Breast epithelium (tissue), 4 donors: Measurements from ENCODE around the gene AAMP. TPM values are rescaled to one million over a fixed set of nuclear protein-coding genes. Genes with fewer than 3 reads are reported as not detected.

ENCODE experiments used
- DNase-seq, 2 donors: peaks; one replicate each; pipeline ENCODE4 v3.0.0-alpha.2; 2019; ENCODE audit warnings: low spot score in 2 of 2
- H3K27ac ChIP-seq, 2 donors: fragments of 200-600 bp; sonication (generic) in 1 of 2; one replicate each; pipeline ENCODE4 v1.5.1; 2016 to 2019; ENCODE audit warnings: mild to moderate bottlenecking in 1 of 2
- H3K27me3 ChIP-seq, 2 donors: fragments of 200-600 bp; sonication (generic) in 1 of 2; one replicate each; pipeline versions ENCODE4 v1.5.1 to v1.6.0; 2017 to 2019; ENCODE audit warnings: control low read depth in 1 of 2, mild to moderate bottlenecking in 1 of 2
- H3K36me3 ChIP-seq: fragments of 200-600 bp; one replicate; pipeline ENCODE4 v1.5.1; 2019
- H3K4me1 ChIP-seq, 2 donors: fragments of 200-600 bp; sonication (generic); one replicate each; pipeline ENCODE4 v1.5.1; 2016 to 2019; ENCODE audit warnings: control low read depth in 1 of 2
- H3K4me3 ChIP-seq, 3 donors: fragments of 200-600 bp; sonication (generic); 1 replicate in 2 of 3; 2 replicates in 1 of 3; pipeline ENCODE4 v1.5.1; 2016 to 2019; ENCODE audit warnings: mild to moderate bottlenecking in 3 of 3, moderate library complexity in 2 of 3
- H3K9me3 ChIP-seq, 2 donors: fragments of 200-600 bp; sonication (generic) in 1 of 2; one replicate each; pipeline ENCODE4 v1.5.1; 2016 to 2019; ENCODE audit warnings: control low read depth in 1 of 2
- POLR2A ChIP-seq: fragments of 450-650 bp; IDR thresholded peaks from one replicate; pipeline ENCODE4 v1.6.1; 2016; ENCODE audit warnings: antibody characterized with exemption, mild to moderate bottlenecking, moderate library complexity
- POLR2AphosphoS5 ChIP-seq, 3 donors: sonication (generic); formaldehyde crosslinking; IDR thresholded peaks; one replicate each; pipeline ENCODE4 v1.6.1; 2017; ENCODE audit warnings: antibody characterized with exemption in 3 of 3
- intact Hi-C: fragments of 100-400 bp; cut with DNase I; formaldehyde crosslinking; loops from one replicate; pipeline ENCODE4 v1.15.1; 2023; ENCODE audit warnings: low total_unique reads
- total RNA-seq, 3 donors: library from RNA; depleted of rRNA; stranded (reverse); fragments of >200 nt; gene quantifications; one replicate each; pipeline ENCODE4 v1.1.0, GENCODE V29; 2016
- TF ChIP-seq, protein P1 (sequence below), 3 donors: fragments of 450-650 bp; IDR thresholded peaks; one replicate each; pipeline ENCODE4 v1.5.1; 2016 to 2017; ENCODE audit warnings: antibody characterized with exemption in 3 of 3, mild to moderate bottlenecking in 3 of 3, moderate library complexity in 3 of 3

Gene AAMP
- total RNA-seq, 3 donors from 2014 or later: 150 to 164 (median 151) TPM

DNA sequence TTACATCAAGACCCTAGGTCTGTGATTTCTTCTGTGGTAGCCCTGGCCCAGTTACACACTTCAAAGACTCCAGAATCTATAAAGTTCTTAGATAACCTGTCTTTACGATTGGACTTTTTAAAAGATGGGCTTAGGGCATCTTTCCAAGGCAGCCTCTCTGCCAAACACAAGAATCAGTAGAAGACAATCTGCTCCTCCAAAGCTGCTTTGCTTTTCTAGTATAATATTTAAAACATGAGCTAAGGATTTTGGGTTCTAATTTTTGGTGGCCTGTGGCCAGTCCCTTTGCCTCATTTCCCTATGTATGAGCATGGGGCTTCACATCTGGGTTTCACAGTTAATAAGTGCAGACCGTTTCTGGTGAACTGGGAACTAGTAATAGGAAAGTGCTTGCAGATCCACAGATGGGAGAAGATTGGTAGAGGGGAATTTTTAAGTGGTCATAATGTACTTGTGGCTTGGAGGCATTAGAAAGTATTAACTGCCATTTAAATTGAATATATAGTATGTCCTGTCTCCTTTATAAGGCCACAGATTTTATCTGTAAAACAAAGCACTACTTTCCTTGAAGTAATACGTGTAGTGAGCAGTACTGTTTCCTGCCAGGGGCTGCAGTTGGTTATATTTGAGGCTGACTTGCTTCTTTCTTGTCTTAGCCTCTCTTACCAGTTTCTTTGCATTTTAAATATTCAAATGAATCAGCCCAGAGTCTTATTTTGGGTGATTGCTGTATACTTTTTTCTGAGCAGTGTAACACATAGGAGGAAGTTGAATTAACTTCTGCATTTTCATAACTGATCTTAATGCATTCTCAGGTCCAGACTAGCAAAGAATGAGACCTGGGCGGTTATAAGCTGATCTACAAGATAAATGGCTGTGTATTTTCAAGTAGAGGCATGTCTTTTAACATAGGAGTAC lies 51.4 kb downstream of the AAMP start:
- Histone ChIP-seq H3K27ac (peak overlapping the region; percentile 95 to 96), H3K4me3 (peak overlapping the region; percentile 86 to 100 (median 98)), H3K27me3 (no peaks in the 10 kb centered on the region), H3K4me1 (peaks cover 0 to 4% of the 10 kb centered on the region in 2 donors), H3K36me3 (no peaks in the 10 kb centered on the region), H3K9me3 (no peaks in the 10 kb centered on the region)
- TF ChIP-seq, protein P1, sequence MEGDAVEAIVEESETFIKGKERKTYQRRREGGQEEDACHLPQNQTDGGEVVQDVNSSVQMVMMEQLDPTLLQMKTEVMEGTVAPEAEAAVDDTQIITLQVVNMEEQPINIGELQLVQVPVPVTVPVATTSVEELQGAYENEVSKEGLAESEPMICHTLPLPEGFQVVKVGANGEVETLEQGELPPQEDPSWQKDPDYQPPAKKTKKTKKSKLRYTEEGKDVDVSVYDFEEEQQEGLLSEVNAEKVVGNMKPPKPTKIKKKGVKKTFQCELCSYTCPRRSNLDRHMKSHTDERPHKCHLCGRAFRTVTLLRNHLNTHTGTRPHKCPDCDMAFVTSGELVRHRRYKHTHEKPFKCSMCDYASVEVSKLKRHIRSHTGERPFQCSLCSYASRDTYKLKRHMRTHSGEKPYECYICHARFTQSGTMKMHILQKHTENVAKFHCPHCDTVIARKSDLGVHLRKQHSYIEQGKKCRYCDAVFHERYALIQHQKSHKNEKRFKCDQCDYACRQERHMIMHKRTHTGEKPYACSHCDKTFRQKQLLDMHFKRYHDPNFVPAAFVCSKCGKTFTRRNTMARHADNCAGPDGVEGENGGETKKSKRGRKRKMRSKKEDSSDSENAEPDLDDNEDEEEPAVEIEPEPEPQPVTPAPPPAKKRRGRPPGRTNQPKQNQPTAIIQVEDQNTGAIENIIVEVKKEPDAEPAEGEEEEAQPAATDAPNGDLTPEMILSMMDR (IDR thresholded peaks at IDR 0.05): no peak
- TF ChIP-seq POLR2AphosphoS5 (IDR thresholded peaks at IDR 0.05) (no peak), POLR2A (no peak)
- no peak for DNase-seq
- intact Hi-C loops: no loop called here

DNA sequence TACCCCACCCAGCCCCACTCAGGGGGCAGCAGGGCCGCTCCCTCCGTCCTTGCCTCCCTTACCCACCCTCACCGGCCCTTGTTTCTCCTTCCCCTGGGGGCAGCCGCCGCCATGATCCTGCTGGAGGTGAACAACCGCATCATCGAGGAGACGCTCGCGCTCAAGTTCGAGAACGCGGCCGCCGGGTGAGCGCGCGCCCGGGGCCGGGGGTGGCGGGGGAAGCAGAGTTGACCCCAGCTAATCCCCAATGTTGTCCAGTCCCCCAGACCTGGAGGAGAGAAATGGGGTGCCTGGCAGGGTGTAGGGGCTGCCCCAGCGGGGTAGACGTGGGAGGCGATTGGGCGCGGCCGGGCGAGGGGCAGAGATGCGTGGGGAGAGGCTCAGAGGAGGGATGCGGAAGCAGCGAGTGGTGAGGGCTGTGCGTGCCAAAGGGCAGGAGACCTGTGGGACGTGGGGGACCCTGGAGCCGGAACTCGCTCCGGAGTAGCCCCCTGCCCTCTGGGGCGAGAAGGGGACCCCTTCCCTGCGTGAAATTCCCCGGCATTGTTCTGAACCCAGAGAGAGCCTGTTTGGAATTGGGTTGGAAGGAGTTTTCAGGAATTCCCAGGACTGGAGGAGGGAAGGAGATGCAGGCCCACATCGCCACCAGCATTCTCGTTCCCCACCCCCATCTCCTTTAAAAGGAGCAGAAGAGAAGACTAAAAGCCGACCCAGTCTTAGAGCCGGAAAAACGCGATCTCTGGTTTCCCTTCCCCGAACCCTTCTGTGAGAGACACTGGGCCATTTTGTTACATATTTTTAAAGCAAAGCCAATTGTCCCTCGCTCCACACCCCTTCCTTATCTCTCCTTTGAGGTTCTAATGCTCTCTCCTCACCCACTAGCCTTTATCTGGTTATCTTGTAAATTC lies 52.3 kb downstream of the AAMP start:
- no peaks in the 10 kb centered on the region for H3K27me3 ChIP-seq
- no peaks in the 10 kb centered on the region for H3K9me3 ChIP-seq
- H3K27ac ChIP-seq: peak overlapping the region; percentile 95 to 96
- no peaks in the 10 kb centered on the region for H3K36me3 ChIP-seq
- peaks cover 0 to 4% of the 10 kb centered on the region in 2 donors for H3K4me1 ChIP-seq
- peak; percentile 44 to 57 for DNase-seq
- intact Hi-C loops: loop anchor here (1.0 kb wide), 1 partner anchor 20 kb away; no protein-coding TSS in a partner anchor
- TF ChIP-seq POLR2A: no peak
- peak in 1 of 3 donors; percentile 13 for TF ChIP-seq POLR2AphosphoS5 (IDR thresholded peaks at IDR 0.05)
- peak overlapping the region; percentile 86 to 100 (median 98) for H3K4me3 ChIP-seq

DNA sequence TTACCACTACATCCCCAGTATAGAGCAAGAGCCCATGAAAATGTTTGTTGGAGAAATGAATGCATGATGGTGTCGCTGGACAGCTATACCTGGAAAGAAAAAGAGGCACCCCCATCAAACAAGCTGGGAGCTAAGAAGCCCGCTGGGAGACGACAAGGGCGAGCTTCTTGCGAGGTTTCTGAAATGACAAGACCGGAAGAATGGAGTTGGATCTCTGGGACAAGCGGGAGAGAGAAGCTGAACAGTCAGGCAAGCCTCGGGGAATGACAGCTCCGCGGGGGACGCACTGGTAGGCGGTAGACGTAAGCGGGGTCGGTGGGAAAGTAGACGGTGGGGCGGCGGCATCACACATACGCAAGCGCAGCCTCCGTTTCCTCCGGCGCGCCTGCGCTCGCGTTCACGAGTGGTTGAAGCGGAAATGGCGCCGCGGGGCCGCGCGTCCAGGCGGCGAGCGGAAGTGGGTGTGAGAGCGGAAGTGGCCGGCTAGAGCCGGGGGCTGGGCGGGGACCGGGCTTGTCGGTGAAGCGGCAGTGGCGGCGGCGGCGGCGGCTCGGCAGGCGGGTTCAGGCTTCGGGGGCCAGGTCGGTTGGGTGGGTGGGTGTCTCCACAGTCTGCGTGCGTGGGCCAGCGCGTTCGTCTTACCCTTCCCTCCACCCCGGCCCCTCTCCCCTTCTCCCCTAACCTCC lies 53.1 kb downstream of the AAMP start, which contains the start of gene ARPC2:
Gene ARPC2 (plus strand): TSS at position 516 of the 686 bp plus-strand sequence. CDS start 282 bp downstream, outside the sequence.
- Histone ChIP-seq H3K36me3 (no peaks in the 10 kb centered on the region), H3K4me1 (no peaks in the 10 kb centered on the region), H3K27me3 (no peaks in the 10 kb centered on the region), H3K27ac (peak within 1 kb of the TSS; percentile 95 to 96), H3K9me3 (no peaks in the 10 kb centered on the region), H3K4me3 (peak within 1 kb of the TSS; percentile 86 to 100 (median 98))
- intact Hi-C loops: loop anchor here (1.0 kb wide), 1 partner anchor 20 kb away; no protein-coding TSS in a partner anchor
- peak; percentile 91 to 92 for DNase-seq
- TF ChIP-seq POLR2AphosphoS5 (IDR thresholded peaks at IDR 0.05) (peak; percentile 92 to 96 (median 95)), POLR2A (peak; percentile 93)
- TF ChIP-seq, protein P1 (IDR thresholded peaks at IDR 0.05): peak; percentile 24 to 71 (median 46)

DNA sequence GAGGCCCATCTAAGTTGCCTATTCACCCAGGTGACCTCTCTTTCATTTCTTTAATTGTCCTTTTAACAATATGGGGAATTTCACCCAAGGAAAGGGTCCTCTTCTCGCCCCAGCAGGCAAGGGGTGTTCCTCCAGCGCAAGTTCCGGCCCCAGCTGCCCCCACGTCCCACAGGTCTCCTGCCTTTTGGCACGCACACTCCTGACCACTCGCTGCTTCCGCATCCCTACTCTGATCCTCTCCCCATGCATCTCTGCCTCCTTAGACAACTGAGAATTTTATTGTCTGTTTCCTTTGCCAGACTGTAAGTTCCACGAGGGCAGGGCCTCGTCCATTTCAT lies 53.6 kb downstream of the AAMP start:
- H3K4me1 ChIP-seq: no peaks in the 10 kb centered on the region
- TF ChIP-seq, protein P1 (IDR thresholded peaks at IDR 0.05): no peak
- TF ChIP-seq POLR2AphosphoS5 (IDR thresholded peaks at IDR 0.05) (no peak), POLR2A (no peak)
- intact Hi-C loops: no loop called here
- no peak for DNase-seq
- H3K36me3 ChIP-seq: no peaks in the 10 kb centered on the region
- H3K4me3 ChIP-seq: peak overlapping the region; percentile 86 to 100 (median 98)
- no peaks in the 10 kb centered on the region for H3K9me3 ChIP-seq
- no peaks in the 10 kb centered on the region for H3K27me3 ChIP-seq
- H3K27ac ChIP-seq: peak overlapping the region; percentile 95 to 96

Other genes with a start within 250 kb of the AAMP start
- gene RUFY4, start 200.9 kb downstream of the AAMP start, total RNA-seq: 1 to 10 TPM in 1 of 3 donors, not detected in 2; 2.8 TPM
- under 1 TPM in 2 of 3 donors, not detected in 1; 0.16 to 0.33 TPM for gene CXCR2, start 144.1 kb downstream of the AAMP start, total RNA-seq
- gene CXCR1, start 103.2 kb downstream of the AAMP start, total RNA-seq: under 1 TPM in 1 of 3 donors, not detected in 2; 0.16 TPM
- 100 to 1,000 TPM; 212 to 336 (median 248) TPM for gene ARPC2, start 52.9 kb downstream of the AAMP start, total RNA-seq
- 10 to 100 TPM in 1 of 3 donors, 1 to 10 TPM in 2; 5.2 to 22.2 (median 8.5) TPM for gene GPBAR1, start 9.1 kb downstream of the AAMP start, total RNA-seq
- 10 to 100 TPM; 30.2 to 48.3 (median 35.6) TPM for gene PNKD, start 382 bp upstream of the AAMP start, total RNA-seq
- 100 to 1,000 TPM; 168 to 330 (median 170) TPM for gene TMBIM1, start 22.4 kb upstream of the AAMP start, total RNA-seq
- under 1 TPM in 1 of 3 donors, not detected in 2; 0.44 TPM for gene CATIP, start 86.7 kb upstream of the AAMP start, total RNA-seq
- gene SLC11A1, start 112.1 kb upstream of the AAMP start, total RNA-seq: 10 to 100 TPM; 14.4 to 53.4 (median 17.9) TPM
- gene CTDSP1, start 129.7 kb upstream of the AAMP start, total RNA-seq: 100 to 1,000 TPM in 1 of 3 donors, 10 to 100 TPM in 2; 83.9 to 113 (median 95.9) TPM
- gene VIL1, start 149.0 kb upstream of the AAMP start, total RNA-seq: 1 to 10 TPM in 1 of 3 donors, under 1 TPM in 1, not detected in 1; under 0.01 to 2.9 TPM